GM18867 (cell line): ENCODE measurements around the gene QSOX1.
"Not testable (repeated sequence)": the region's sequence is repeated elsewhere in the genome, so short reads cannot be mapped to it uniquely, and the experiment has no call there.

Experiments used
- ATAC-seq: cut with Tn5 transposase; IDR thresholded peaks from one replicate; pipeline ENCODE4 v1.9.1; 2021; ENCODE audit warnings: mild to moderate bottlenecking, moderate library complexity; ENCODE audit not compliant: unreplicated experiment

The QSOX1 gene

DNA sequence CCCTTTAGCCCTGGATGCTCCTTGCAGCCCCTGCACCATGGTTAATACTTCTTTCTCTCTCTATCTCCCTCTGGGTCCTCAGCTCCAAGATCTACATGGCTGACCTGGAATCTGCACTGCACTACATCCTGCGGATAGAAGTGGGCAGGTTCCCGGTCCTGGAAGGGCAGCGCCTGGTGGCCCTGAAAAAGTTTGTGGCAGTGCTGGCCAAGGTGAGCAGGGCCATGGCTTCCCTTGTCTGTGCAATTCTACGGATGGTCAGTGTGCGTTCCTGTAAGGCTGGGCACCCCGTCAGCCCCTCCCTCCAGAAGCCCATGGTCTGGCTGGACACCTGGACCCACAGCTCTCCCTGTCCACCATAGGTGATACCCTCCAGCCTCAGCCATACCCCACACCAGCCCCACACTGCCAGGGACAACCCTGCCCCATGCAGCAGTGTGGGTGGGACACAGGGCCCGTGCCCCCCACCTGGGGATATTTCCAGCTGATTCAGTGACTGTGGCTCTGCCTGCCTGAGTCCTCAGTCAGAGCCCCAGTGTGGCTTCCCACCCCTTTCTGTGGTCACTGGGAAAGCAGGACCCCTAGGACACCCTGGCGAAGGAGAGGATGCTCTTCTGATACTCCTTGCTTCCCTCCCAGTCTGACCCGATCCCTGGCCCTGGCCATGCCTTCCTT, 31.4 kb downstream of the QSOX1 start:
- no peak for ATAC-seq

DNA sequence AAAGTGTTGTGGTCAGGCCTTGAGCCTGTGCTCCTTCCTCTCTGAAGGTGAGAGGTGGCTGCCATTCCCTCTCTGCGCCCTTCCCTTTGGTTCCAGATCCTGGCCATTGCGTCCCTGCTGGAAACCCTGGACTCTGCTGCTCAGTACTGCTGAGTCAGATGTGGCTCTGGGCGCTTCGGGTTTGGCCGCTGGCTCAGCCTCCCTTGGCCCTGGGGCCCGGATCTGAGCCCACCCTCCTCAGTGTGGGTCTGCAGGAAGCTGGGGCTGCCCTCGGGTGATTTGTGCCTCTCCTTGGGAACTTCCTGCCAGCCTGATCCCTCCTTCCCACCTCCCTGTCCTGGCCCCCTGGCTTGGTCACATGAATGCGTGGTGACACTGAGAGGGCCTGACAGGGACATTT, 32.2 kb downstream of the QSOX1 start:
- ATAC-seq = no peak

DNA sequence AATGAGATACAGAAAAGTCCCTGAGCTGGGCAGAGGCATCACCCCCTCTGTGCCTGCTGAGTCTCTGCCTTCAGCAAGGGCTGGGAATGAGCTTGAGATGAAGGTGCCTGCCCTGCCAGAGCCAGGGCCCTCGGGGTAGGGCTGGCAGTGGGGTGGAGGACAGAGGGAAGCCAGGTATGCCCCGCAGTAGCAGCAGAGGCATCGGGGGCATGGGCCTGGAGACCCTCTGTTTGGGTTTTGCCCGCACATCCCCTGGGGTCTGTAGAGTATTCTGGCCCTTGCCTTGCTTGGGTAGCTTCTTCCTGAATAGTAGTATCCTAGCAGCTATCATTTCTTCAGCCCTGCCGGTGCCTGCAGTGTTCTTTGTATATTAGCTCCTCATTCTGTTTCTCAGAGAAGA, 33.0 kb downstream of the QSOX1 start:
- ATAC-seq = no peak

DNA sequence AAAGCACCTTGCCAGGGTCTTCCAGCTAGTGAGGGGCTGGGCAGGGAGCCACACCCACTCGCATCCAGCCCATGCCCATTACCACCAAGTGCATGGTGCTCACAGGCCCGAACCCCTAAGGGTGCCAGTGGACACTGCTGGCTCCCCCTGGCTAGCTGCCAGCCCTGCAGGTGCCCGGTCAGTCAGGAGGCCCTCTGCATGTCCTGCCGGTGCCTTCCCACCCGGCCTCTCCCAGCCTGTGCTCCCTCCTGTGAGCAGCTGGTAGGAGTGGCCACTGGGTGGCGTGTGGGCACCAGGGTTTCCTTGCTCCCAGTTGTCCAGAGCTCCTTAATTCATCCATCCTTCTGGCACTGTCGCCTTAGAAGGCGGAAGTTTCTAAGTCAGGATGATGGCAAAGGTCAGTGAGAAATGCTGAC, 33.4 kb downstream of the QSOX1 start:
- no peak for ATAC-seq

DNA sequence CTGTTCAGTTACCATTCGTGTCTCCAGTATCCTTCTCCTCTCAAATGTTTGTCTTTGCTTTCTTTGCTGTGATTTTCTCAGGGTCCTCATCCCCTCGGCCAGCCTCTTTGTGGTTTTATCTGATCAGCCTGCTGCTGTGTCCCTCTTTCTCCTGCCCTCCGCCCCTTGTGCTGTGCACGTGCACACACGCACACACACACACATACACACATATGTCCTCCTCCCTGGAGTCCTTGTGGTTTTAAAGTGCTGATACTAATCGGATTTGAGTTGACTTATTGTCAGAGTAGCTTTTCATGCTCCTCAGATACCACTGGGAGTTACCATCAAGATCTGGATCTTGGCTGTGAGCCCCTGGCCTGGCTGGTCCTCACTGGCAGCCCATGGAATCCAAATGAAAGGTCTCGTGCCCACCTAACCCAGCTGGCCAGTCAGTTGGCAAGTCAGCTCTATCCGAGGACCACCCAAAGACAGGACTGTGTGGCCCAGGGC, 34.1 kb downstream of the QSOX1 start:
- ATAC-seq = no peak

DNA sequence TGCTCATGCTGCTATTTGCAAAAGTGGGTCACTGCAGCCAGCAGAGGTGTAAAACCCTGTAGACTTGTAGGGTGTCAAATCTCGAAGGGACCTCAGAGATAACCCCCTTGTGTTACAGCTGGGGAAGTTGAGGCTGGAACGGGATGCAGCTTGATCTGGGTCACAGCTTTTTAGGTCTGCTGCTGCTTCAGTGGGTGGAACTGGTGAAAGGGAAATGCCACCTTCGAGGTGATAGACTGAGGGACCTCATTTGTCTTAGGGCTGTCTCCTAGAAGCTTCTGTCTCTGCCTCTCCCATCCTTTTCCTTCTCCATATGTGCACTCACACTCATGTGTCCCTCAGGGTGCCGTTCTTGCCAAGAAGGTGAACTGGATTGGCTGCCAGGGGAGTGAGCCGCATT, 35.4 kb downstream of the QSOX1 start:
- ATAC-seq = no peak

DNA sequence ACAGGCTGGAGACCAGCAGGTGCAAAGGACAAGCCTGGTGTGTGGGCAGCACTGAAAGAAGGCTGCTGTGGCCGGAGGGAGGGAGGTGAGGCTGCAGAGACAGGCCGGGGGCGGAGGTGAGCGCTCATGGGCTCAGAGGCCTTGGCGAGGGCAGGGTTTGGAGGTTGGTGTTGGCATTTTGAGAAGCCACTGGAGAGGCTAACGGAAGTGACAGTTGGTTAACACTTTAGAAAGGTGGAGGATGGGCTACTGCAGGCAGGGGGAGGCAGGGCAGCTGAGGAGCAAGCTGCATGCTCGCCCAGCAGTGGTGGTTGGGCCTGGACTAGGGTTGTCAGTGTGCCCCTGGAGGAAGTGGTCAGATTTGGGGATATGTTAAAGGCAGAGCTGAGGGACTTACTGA, 37.5 kb downstream of the QSOX1 start:
- no peak for ATAC-seq

DNA sequence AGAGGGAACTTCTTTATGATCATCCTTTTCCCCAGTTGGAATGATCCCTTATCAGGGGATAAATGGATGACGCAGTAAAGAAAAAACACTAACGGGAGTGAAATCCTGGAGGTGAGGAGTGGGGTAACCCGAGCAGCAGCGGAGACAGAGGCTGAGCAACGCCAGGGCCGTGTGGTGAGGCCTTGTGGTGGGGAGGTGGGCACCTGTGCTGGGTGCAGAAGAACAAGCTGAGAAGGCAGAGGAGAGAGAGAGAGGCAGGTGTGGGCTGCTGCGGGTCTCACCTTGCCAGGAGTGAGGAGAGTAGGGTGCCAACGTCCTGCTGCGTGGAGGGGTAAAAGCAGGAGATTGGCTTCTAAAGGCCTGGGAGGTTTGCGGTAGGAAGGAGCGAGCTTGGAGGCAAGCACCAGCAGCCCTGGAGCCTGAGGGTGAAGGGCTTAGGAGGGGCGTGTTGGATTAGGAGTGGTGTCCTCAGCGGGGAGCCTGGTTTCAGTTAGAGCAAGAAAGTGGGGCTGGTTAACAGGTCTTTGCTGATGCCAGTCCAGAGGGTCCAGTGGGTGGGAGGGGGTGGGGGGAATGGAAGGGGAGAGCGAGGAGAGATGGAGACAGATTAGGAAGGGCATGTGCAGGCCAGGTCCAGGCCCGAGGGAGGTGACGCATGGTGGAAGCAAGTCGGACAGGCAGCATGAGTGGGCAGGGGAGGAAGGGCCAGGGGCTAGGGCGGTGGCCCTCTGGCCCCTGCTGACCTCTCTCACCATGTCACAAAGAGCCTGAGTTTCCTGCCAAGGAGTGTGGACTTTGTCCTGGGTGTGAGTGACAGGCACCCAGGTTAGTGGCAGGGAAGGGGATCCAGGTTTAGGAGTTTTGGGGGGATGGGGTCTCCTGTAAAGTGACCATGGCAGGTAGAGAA, 38.7 kb downstream of the QSOX1 start:
- no peak for ATAC-seq

DNA sequence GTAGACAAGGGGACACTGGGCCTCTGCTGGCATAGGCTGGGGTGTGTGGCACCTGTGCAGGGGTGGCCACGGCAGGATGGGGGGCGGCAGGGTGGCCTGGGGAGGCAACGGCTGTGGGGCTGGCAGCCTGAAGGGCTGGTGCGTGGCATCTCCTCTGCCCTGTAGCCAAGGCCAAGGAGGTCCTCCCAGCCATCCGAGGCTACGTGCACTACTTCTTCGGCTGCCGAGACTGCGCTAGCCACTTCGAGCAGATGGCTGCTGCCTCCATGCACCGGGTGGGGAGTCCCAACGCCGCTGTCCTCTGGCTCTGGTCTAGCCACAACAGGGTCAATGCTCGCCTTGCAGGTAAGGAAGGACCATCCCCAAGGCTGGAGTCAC, 39.4 kb downstream of the QSOX1 start:
- ATAC-seq = no peak

DNA sequence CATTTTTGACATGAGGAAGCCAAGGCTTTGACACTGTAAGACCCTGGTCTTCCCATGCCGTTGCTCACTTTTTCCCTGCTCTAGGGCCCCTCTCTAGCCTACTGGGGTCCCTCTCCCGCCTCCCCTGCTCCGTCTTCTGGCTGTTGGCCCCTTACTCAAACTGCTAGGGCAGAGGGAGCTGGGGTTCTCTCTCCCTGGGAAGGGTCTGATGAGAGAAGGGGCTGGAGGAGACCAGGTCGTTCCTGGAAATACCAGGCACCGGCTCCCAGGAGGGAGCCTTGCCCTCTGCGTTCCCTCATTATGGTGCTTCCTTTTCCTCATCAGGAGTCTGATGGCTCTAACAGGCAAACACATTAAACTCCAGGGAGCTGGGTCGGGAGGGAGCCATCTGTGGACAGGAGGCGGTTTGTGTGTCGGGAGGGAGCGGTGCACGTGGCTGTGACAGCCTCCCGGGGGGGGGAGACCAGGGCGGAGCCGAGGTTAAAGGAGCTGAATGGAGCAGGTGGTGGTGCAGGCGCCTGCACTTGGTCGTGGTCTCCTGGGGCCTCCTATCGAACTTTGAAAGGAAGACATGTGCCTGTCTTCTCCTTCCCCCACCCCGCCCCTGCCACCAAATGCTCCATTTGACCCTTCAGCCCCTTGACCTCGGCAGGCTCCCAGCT, 40.0 kb downstream of the QSOX1 start:
- ATAC-seq = no peak

DNA sequence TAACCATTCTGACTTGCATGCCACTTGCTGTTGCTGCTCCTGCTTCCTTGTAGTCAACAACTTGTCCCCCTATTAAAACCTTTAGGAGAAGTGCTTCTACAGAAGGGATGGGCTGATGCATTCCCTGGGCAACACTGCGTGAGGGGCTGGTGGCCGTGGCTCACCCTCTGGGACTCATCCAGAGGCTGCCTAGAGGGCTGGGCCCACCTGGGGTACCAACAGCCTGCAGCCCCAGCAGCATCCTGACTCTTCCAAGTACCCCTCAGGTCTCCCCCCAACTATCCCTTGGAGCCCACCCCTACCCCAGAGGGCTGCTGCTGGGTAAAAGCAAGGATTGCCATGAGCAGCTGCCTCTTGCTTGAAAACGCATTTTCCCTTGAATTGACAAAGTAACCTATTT, 40.7 kb downstream of the QSOX1 start:
- no peak for ATAC-seq

DNA sequence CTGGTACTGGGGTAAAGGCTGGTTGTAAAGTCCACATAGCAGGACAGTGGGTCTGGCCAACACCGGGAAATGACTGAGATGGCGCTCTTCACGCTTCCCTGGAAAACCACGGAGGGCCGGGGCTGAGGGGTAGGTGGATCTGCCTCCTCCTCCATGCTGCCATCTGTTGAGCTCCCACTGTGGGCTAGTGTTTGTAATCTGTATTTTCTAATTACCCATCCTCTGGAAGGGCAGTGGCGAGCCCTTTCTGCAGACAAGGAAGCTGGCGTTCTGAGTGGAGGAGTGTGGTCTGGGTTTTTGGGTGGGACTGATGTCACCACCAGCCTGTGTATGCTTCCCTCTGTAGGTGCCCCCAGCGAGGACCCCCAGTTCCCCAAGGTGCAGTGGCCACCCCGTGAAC, 41.2 kb downstream of the QSOX1 start:
- no peak for ATAC-seq

DNA sequence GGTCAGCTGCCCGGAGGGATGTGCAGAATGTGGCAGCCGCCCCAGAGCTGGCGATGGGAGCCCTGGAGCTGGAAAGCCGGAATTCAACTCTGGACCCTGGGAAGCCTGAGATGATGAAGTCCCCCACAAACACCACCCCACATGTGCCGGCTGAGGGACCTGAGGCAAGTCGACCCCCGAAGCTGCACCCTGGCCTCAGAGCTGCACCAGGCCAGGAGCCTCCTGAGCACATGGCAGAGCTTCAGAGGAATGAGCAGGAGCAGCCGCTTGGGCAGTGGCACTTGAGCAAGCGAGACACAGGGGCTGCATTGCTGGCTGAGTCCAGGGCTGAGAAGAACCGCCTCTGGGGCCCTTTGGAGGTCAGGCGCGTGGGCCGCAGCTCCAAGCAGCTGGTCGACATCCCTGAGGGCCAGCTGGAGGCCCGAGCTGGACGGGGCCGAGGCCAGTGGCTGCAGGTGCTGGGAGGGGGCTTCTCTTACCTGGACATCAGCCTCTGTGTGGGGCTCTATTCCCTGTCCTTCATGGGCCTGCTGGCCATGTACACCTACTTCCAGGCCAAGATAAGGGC, 41.9 kb downstream of the QSOX1 start:
- ATAC-seq = no peak

DNA sequence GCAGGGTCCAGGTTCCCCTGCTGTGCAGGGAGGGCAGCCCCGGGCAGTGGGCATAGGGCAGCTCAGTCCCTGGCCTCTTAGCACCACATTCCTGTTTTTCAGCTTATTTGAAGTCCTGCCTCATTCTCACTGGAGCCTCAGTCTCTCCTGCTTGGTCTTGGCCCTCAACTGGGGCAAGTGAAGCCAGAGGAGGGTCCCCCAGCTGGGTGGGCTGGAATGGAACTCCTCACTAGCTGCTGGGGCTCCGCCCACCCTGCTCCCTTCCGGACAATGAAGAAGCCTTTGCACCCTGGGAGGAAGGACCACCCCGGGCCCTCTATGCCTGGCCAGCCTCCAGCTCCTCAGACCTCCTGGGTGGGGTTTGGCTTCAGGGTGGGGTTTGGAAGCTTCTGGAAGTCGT, 42.6 kb downstream of the QSOX1 start:
- no peak for ATAC-seq

DNA sequence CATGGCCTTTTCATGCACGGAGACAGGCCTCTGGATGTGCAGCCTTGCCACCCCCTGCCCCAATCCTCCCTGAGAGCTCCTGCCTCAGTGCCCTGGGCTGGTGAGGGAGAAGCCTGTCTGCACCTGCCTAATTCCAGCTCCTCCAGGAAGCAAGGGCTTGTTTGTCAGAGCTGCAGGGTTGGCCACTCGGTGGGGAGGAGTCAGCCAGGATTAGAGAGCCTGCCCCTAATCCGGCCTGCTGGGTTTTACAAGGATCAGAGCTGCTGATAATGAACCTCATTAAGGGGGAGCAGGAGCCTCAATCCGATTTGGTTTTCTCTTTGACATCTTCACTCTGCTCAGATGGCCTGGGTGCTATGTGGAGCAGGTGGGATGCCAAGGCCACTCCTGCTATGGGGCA, 43.5 kb downstream of the QSOX1 start:
- ATAC-seq = no peak

DNA sequence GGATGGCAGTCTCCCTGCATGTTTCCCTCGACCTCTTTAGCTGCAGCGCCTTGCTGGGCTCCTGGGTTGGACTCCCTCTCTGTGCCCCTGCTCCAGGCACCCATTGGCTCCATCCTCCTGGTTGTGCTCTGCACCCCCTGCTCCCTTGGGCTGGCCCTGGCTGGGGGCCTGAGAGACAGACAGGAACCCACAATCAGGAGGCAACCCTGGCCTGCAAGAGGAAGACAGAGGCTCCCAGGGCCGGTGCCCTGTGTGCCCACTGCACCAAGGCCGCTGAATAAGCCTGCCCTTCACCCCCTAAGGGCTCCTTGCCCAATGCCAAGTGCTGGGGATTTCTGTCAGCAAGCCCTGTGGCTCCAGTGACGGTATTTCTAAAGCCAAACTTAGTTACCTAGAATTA, 43.9 kb downstream of the QSOX1 start:
- ATAC-seq = no peak

DNA sequence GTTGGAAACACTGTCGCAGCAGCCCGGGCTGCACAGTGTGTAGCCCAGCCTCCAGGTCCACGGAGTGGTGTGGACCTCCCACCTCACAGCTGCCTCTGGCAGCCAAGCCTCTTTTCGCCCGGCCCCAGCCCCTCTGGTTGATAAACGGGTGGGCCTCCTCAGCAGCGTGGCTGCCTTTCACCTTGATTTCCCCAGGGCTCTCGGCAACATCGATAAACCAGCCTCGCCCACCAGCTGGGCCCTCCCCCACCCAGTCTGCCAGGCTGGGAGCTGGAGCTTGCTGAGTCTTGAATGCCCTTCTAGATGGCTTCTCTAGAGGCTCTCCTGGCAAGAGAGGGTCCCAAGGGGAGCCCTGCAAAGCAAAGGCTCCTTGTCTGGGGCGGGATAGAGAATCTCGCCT, 44.3 kb downstream of the QSOX1 start:
- no peak for ATAC-seq

DNA sequence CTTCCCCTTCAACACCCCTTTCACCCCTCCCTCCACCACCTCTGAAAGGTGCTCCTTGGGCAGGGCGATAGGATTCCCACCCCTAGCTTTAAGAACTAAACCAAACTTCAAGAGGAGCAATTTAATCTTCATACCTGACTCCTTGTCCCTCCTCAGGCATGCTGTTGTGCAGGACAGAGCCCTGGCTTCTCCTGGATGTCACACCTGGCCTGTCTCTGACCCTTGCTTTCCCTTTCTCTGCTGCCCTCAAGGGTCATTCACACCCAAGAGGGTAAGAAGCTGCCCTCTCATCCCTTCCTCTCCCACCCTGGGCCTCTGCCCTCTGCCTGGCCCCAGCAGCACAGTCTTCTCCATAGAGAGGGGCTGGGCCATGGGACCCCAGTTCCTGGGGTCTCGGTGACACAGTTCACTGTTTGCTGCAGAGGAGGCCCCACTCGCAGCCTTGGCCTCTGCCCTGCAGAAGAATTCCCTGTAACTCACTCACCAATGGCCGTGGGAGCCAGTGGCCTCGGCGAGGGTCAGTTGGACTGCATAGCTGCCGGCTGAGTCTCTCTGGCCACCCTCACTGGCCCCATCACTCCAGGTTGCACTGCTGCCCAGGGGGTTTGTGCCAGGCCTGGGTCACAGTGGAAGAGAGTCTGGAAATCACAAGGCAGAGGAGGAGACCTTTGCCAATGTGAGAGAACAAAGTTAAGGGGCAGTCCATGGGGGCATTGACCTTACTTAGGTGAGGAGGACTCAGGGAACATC, 47.0 kb downstream of the QSOX1 start:
- ATAC-seq = no peak

DNA sequence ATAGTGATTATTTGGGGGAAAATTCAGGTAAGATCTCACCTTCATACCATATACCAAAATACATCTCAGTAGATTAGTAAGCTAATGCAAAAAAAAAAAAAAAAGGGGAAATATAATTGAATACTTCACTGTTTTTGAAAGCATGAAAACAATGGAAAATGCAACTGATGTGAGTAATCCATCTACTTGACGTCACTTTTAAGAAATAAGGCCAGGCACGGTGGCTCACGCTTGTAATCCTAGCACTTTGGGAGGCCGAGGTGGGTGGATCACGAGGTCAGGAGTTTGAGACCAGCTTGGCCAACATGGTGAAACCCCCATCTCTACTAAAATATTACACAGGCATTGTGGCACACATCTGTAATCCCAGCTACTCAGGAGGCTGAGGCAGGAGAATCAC, 47.9 kb downstream of the QSOX1 start:
- not testable (repeated sequence) for ATAC-seq

DNA sequence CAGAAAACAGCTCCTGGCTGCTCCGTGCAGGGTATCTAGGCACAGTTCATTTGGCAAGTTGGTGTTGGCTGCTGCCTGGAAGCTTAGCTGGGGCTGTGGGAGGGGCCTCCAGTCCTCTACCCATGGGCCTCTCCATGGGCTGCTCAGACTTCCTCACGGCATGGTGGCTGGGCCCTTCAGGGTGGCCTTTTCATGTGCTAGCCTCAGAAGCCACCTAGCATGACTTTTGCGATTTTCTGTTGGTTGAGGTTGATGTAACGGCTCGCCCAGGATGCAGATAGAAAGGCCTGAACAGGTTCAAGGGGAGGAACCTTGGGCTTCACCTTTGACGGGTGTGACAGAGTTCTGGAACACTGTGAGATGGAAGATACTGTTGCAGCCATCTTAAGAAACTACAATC, 49.6 kb downstream of the QSOX1 start:
- no peak for ATAC-seq

DNA sequence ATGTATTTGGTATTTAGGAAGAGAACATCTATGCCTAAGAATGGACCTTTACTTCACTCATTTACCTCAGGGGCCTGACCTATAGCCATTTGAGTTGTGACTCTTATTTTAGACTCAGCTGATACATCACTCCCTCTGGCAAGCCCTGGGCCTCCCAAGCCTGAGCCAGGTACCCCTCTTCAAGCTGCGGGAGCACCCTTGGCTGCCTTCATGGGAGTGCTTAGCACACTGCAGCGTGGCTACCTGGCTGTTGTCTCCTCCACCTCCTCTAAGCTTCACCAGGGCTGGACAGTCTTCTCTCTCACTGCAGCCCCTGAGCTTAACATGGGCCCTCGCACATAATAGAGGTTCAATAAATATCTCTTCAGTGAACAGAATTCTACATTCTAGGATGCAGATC, 51.9 kb downstream of the QSOX1 start:
- no peak for ATAC-seq
